Erythroblast (primary cell): ENCODE data around the gene PTPN2.

Source experiments
- GATA1 ChIP-seq: IDR thresholded peaks from 2 replicates; pipeline ENCODE4 v1.6.1; 2011; ENCODE audit warnings: low read depth, mild to moderate bottlenecking, control low read depth, low read length, moderate library complexity
- POLR2A ChIP-seq: IDR thresholded peaks from 2 replicates; pipeline ENCODE4 v1.6.1; 2011; ENCODE audit warnings: mild to moderate bottlenecking, low read length

DNA sequence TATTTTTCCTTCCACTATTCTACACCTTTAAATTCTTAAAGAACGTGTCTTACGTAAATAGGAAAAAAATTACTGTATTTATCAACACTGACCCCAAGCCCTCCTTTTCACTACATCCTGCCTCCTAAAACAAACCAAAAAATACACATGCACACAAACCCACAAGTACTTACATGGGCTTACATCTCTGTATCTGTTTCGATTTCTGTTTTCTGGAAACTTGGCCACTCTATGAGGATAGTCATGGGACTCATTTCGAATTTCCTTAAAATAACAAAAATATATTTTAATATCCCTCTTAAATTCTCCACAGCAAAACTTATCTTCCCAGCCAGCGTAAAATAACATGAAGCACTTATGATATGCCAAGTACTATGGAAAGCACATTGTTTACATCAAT is 25.0 kb downstream of the PTPN2 start:
- no peak for TF ChIP-seq POLR2A
- TF ChIP-seq GATA1 = no peak
